Measurements from ENCODE around the gene TMA7B. TPM values are rescaled to one million over a fixed set of nuclear protein-coding genes. Genes with fewer than 3 reads are reported as not detected.

Gene TMA7B
- total and polyA plus RNA-seq, 2 donors (not counting 3 experiments of a cell fraction or from before 2014, with no cell fraction given) = not detected

- CTCF ChIA-PET = interaction anchor here (1.1 kb wide), 1 partner anchor 20 kb away, joined by 3 read pairs; no protein-coding TSS in a partner anchor
- intact Hi-C loops (cut with micrococcal nuclease) = no loop called here
Observed at GRCh38 chr22:39916496-39916895, 43.7 kb upstream of the TMA7B start.

More at GRCh38 chr22:39916496-39916895, 43.7 kb upstream of the TMA7B start:
- H3K4me2 ChIP-seq (ENCODE audit: insufficient read depth, low read length) = no peak overlapping the region
- dilution Hi-C loops (cut with MboI; ENCODE audit: extremely low pct_ligation_motif_present, low sequenced_read_pairs) = no loop called here
- no peaks in the 10 kb centered on the region for H3K79me2 ChIP-seq (ENCODE audit: control insufficient read depth, insufficient read depth, low read length)
- no peak for DNase-seq (ENCODE audit: low read depth, low spot score)
- no peaks in the 10 kb centered on the region for H3K9me1 ChIP-seq (replicated peaks; ENCODE audit: control insufficient read depth, extremely low read depth, insufficient read depth, low read length)
- FAIRE-seq = no peak
- no peak overlapping the region for H3K4me3 ChIP-seq (replicated peaks in 1 of 3; ENCODE audit: insufficient read depth in 1 of 3, low read depth in 1 of 3, low read length in 3 of 3)
- no peaks in the 10 kb centered on the region for H3K36me3 ChIP-seq (ENCODE audit: control insufficient read depth in 2 of 2, extremely low read depth in 1 of 2, insufficient read depth in 2 of 2, low read length in 2 of 2)
- H3K9me3 ChIP-seq (replicated peaks; ENCODE audit: control insufficient read depth, insufficient read depth, low read length) = no peaks in the 10 kb centered on the region
- no peak overlapping the region for H3K9ac ChIP-seq (replicated peaks; ENCODE audit: extremely low read depth, insufficient read depth, low read length)
- H3K27ac ChIP-seq (ENCODE audit: insufficient read depth, low read depth, low read length) = no peak overlapping the region
- no peaks in the 10 kb centered on the region for H4K20me1 ChIP-seq (replicated peaks; ENCODE audit: control insufficient read depth, extremely low read depth, insufficient read depth, low read length)
- no TSS peak for BruUV-seq (replicated peaks)
- no peak for TF ChIP-seq MYC (IDR thresholded peaks at IDR 0.05; ENCODE audit: low read depth, low read length)
- no peak for TF ChIP-seq POLR2A (IDR thresholded peaks at IDR 0.05; ENCODE audit: low read depth, low read length)
- no peak for TF ChIP-seq EZH2 (IDR thresholded peaks at IDR 0.05; ENCODE audit: borderline replicate concordance, low read depth, low read length, severe bottlenecking)
- no peak for TF ChIP-seq CTCF (IDR thresholded peaks at IDR 0.05; ENCODE audit: extremely low read depth in 1 of 2, insufficient read depth in 1 of 2, low read depth in 1 of 2, low read length in 2 of 2)
- TF ChIP-seq GATA2 (IDR thresholded peaks at IDR 0.05; ENCODE audit: insufficient read depth, insufficient read length, low read depth, low read length) = no peak
- TF ChIP-seq POLR2AphosphoS5 (IDR thresholded peaks at IDR 0.05; ENCODE audit: insufficient read depth, low read depth, low read length) = no peak
- no peak for TF ChIP-seq MAX (IDR thresholded peaks at IDR 0.05; ENCODE audit: insufficient read depth, insufficient read length)
- H2AFZ ChIP-seq (ENCODE audit: low read depth, low read length) = no peak overlapping the region
- H3K4me1 ChIP-seq (ENCODE audit: control insufficient read depth, extremely low read depth, insufficient read depth, low read length) = no peaks in the 10 kb centered on the region
- POLR2A ChIA-PET = no interaction called here
- H3K27me3 ChIP-seq (ENCODE audit: control insufficient read depth in 2 of 2, insufficient read depth in 2 of 2, low read length in 2 of 2) = peaks cover 5 to 22% of the 10 kb centered on the region in 2 experiments

Data from endothelial cell of umbilical vein (primary cell).